A673 (cell line): ENCODE data around the gene PARD3. TPM values are rescaled to one million over a fixed set of nuclear protein-coding genes. Genes with fewer than 3 reads are reported as not detected.

ENCODE experiments used
- BruUV-seq: library from RNA; stranded (reverse); fragments of 400-500 nt; replicated peaks from 2 replicates; lab custom pipeline; 2021; lab: Mats Ljungman, UMichigan
- CTCF ChIA-PET: fragments of 300-600 bp; sonication (Branson Sonifier 250); formaldehyde crosslinking; loops from one replicate; lab custom pipeline; 2022; ENCODE audit warnings: antibody characterized with exemption; lab: Charles Lee
- POLR2A ChIA-PET: fragments of 300-600 bp; sonication (Branson Sonifier 250); formaldehyde crosslinking; loops from one replicate; lab custom pipeline; 2022; ENCODE audit warnings: antibody characterized with exemption; ENCODE audit not compliant: low non-redundant PET; lab: Charles Lee
- DNase-seq: peaks from one replicate; pipeline ENCODE4 v3.0.0-alpha.2; 2015; ENCODE audit warnings: low spot score
- H3K27ac ChIP-seq: fragments of 200-600 bp; sonication (generic); 2 replicates; pipeline ENCODE4 v1.5.1; 2016; ENCODE audit warnings: mixed run types, low read depth, mild to moderate bottlenecking, mixed read lengths, antibody characterized with exemption, low read length; ENCODE audit not compliant: poor library complexity, severe bottlenecking
- H3K27me3 ChIP-seq: fragments of 200-600 bp; sonication (generic); replicated peaks from 2 replicates; pipeline ENCODE4 v1.6.1; 2017; ENCODE audit warnings: mixed run types, low read depth, mild to moderate bottlenecking, mixed read lengths, antibody characterized with exemption, low read length; ENCODE audit not compliant: insufficient read depth, poor library complexity
- H3K36me3 ChIP-seq: fragments of 200-600 bp; sonication (generic); 2 replicates; pipeline ENCODE4 v1.6.1; 2016; ENCODE audit warnings: mixed run types, mild to moderate bottlenecking, mixed read lengths, antibody characterized with exemption, low read length; ENCODE audit not compliant: insufficient read depth, poor library complexity, severe bottlenecking
- H3K4me1 ChIP-seq: fragments of 200-600 bp; sonication (generic); 2 replicates; pipeline ENCODE4 v1.6.1; 2017; ENCODE audit warnings: mixed run types, mild to moderate bottlenecking, mixed read lengths, antibody characterized with exemption, low read length; ENCODE audit not compliant: insufficient read depth, poor library complexity, severe bottlenecking
- H3K4me3 ChIP-seq: fragments of 200-600 bp; sonication (generic); 2 replicates; pipeline ENCODE4 v1.5.1; 2016; ENCODE audit warnings: low read depth, mixed run types, mild to moderate bottlenecking, mixed read lengths, low read length; ENCODE audit not compliant: poor library complexity, severe bottlenecking
- H3K9me3 ChIP-seq: fragments of 200-600 bp; sonication (generic); 2 replicates; pipeline ENCODE4 v1.6.1; 2016; ENCODE audit warnings: mixed run types, low read depth, mild to moderate bottlenecking, mixed read lengths, antibody characterized with exemption, low read length; ENCODE audit not compliant: poor library complexity, severe bottlenecking
- EZH2 ChIP-seq: fragments of 200-600 bp; sonication (generic); IDR thresholded peaks from 2 replicates; pipeline ENCODE4 v1.6.1; 2017; ENCODE audit warnings: borderline replicate concordance, low read depth, mild to moderate bottlenecking, mixed read lengths, antibody characterized with exemption, low read length; ENCODE audit not compliant: poor library complexity, severe bottlenecking
- intact Hi-C: fragments of 100-400 bp; cut with micrococcal nuclease; formaldehyde crosslinking; loops from one replicate; pipeline ENCODE4 v1.10.0; 2022; ENCODE audit not compliant: unreplicated experiment
- total RNA-seq: library from RNA; stranded (reverse); gene quantifications from 2 replicates; pipeline ENCODE4 v1.2.3, GENCODE V29; 2021
- TF ChIP-seq, protein P1 (sequence below): fragments of 300-800, 200-600 bp; sonication (generic); conservative IDR thresholded peaks from 2 replicates; pipeline ENCODE4 v1.5.1; 2017; ENCODE audit warnings: low read depth, mild to moderate bottlenecking, antibody characterized with exemption, low read length, moderate library complexity, mixed read lengths

Gene PARD3
- total RNA-seq, 1 experiment from 2014 or later, result 28.0 TPM

DNA sequence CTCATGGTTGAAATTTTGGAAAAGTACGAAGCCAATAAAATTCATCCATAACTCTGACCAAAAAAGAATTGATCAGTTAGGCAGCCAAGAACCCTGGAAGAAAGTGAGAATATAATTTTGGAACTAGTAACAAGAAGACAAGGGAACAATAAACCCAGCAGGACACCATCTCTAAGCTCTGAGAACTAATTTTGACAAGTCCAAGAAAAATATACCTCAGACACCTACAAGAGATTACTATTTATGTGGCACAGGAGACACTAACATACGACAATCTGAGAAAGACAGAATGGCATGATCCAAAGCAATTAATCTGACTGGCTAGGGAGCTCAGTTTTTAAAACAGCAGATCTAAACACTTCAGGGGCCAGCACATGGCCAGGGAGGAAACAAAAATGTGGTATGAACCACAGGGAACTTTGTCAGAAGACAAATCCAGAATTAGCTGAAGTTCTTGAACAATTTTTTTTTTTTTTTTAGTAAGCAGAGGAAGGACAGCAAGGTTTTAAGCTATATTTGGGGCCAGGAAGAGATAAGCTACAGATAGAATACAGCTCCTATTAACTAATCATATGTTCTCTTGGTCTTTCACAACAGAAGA is 38.9 kb downstream of the PARD3 start:
- Histone ChIP-seq H3K36me3 (no peaks in the 10 kb centered on the region), H3K4me3 (no peak overlapping the region), H3K27ac (no peak overlapping the region), H3K9me3 (no peaks in the 10 kb centered on the region), H3K4me1 (peaks cover 21% of the 10 kb centered on the region), H3K27me3 (peaks cover 10% of the 10 kb centered on the region)
- DNase-seq, result peak; percentile 34
- intact Hi-C loops, result no loop called here
- CTCF ChIA-PET, result interaction anchor here (0.6 kb wide), 1 partner anchor 9 kb away, joined by 3 read pairs; no protein-coding TSS in a partner anchor
- POLR2A ChIA-PET, result interaction anchor here (0.6 to 0.7 kb wide), 2 partner anchors 10 to 37 kb away, joined by 3 to 10 read pairs; no protein-coding TSS in a partner anchor
- no TSS peak for BruUV-seq
- TF ChIP-seq, protein P1, sequence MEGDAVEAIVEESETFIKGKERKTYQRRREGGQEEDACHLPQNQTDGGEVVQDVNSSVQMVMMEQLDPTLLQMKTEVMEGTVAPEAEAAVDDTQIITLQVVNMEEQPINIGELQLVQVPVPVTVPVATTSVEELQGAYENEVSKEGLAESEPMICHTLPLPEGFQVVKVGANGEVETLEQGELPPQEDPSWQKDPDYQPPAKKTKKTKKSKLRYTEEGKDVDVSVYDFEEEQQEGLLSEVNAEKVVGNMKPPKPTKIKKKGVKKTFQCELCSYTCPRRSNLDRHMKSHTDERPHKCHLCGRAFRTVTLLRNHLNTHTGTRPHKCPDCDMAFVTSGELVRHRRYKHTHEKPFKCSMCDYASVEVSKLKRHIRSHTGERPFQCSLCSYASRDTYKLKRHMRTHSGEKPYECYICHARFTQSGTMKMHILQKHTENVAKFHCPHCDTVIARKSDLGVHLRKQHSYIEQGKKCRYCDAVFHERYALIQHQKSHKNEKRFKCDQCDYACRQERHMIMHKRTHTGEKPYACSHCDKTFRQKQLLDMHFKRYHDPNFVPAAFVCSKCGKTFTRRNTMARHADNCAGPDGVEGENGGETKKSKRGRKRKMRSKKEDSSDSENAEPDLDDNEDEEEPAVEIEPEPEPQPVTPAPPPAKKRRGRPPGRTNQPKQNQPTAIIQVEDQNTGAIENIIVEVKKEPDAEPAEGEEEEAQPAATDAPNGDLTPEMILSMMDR, result no peak
- no peak for TF ChIP-seq EZH2

DNA sequence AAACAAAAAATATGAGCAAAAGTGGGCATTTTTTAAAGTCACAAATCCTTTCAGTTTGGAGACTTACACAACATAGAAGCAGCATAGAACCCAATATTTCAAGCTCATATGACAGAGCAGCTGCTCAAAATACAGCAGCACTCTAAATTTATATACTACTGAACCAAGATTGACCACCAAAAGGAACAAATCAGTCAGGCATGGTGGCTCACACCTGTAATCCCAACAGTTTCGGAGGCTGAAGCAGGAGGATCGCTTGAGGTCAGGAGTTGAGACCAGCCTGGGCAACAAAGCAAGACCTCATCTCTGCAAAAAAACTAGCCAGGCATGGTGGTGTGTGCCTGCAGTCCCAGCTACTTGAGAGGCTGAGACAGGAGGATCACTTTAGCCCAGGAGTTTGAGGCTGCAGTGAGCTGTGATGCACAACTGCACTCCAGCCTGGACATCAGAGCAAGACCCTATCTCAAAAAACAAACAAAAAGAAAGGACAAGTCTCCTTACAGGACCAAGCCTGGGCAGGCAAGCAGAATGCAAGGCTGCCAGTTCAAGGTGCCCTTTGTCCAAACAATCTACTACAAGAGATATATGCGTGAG is 40.0 kb downstream of the PARD3 start:
- Histone ChIP-seq H3K27me3 (peaks cover 17% of the 10 kb centered on the region), H3K4me1 (peaks cover 13% of the 10 kb centered on the region), H3K27ac (no peak overlapping the region), H3K9me3 (no peaks in the 10 kb centered on the region), H3K36me3 (no peaks in the 10 kb centered on the region), H3K4me3 (no peak overlapping the region)
- intact Hi-C loops, result no loop called here
- CTCF ChIA-PET, result no interaction called here
- POLR2A ChIA-PET, result no interaction called here
- DNase-seq, result no peak
- TF ChIP-seq, protein P1, result no peak
- no peak for TF ChIP-seq EZH2
- no TSS peak for BruUV-seq

DNA sequence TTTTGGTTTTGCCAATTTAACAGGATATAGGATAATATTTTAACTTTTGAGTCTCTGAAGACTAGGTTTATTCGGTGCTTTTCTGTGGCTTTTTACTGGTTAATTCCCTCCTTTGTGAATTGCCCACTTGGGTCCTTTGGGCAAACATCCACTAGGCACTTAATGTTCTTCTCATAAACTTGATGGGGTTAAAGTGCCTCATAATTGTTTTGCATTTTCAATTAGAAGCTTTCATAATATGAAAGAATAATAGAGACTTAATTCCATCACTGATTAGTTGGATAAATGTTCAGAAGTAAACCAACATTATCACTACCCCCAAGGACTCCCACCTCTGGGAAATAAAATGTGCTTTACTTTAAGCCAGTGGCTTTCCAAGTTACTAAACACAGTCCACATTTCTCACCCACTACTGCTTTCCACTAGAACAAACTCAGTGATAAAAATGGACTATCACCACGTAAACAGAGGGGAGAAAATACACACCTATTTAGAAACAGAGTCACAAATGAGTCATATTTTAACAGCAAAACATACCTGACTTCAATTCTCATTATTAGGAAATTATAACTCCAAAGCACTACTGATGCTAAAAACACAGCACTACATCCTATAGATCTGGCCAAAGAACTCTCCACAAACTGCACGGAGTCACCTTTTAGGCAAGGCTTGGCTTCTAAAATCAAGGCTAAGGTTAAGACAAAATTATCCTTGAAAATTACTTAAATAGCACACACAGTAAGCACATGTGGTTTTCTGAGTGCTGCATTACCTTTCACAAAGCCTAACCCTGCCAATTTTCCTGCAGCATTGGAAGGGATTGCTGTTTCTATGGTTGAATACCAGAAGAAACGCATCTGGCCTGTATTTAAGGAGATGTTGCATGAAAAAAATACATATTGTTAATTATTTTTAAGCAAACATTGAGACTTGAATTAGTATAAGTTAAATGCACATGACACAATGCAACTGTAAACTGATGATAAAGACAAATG is 41.2 kb downstream of the PARD3 start:
- no peak overlapping the region for H3K4me3 ChIP-seq
- no peak overlapping the region for H3K27ac ChIP-seq
- no peaks in the 10 kb centered on the region for H3K9me3 ChIP-seq
- peaks cover 17% of the 10 kb centered on the region for H3K27me3 ChIP-seq
- peaks cover 8% of the 10 kb centered on the region for H3K4me1 ChIP-seq
- ChIA-PET CTCF (no interaction called here), POLR2A (no interaction called here)
- DNase-seq, result no peak
- H3K36me3 ChIP-seq, result no peaks in the 10 kb centered on the region
- no TSS peak for BruUV-seq
- TF ChIP-seq EZH2, result no peak
- TF ChIP-seq, protein P1, result no peak
- intact Hi-C loops, result no loop called here
